Heart right ventricle (tissue), 16 donors: ENCODE results near the gene DDX1. TPM values are rescaled to one million over a fixed set of nuclear protein-coding genes. Genes with fewer than 3 reads are reported as not detected.

Experiments used
- ATAC-seq, 8 donors: fragments of 200-7000 bp; cut with Tn5 transposase; one replicate each; pipeline ENCODE4 v1.9.1; 2020; ENCODE audit warnings: mild to moderate bottlenecking in 8 of 8, moderate library complexity in 8 of 8, moderate number of reproducible peaks in 1 of 8
- DNase-seq, 2 donors: peaks; one replicate each; pipeline ENCODE4 v3.0.0-alpha.2; 2020
- H3K27ac ChIP-seq, 10 donors: fragments of 200-600 bp; sonication (generic) in 2 of 10; one replicate each; pipeline versions ENCODE4 v1.5.0 to v1.8.0; 2020 to 2022; ENCODE audit warnings: mild to moderate bottlenecking in 3 of 10
- H3K27me3 ChIP-seq, 7 donors: fragments of 200-600 bp; one replicate each; pipeline ENCODE4 v1.8.0; 2021 to 2022; ENCODE audit warnings: mild to moderate bottlenecking in 2 of 7
- H3K36me3 ChIP-seq, 9 donors: fragments of 200-600 bp; sonication (generic) in 1 of 9; one replicate each; pipeline versions ENCODE4 v1.5.0 to v1.8.0; 2020 to 2022; ENCODE audit warnings: mild to moderate bottlenecking in 2 of 9
- H3K4me1 ChIP-seq, 9 donors: fragments of 200-600 bp; sonication (generic) in 1 of 9; one replicate each; pipeline versions ENCODE4 v1.5.0 to v1.8.0; 2020 to 2022; ENCODE audit warnings: mild to moderate bottlenecking in 4 of 9
- H3K4me3 ChIP-seq, 10 donors: fragments of 200-600 bp; sonication (generic) in 2 of 10; one replicate each; pipeline versions ENCODE4 v1.5.0 to v1.8.0; 2020 to 2022; ENCODE audit warnings: mild to moderate bottlenecking in 7 of 10, moderate library complexity in 2 of 10
- H3K9me3 ChIP-seq, 11 donors: fragments of 200-600 bp in 10 of 11; sonication (generic) in 2 of 11; one replicate each; pipeline versions ENCODE4 v1.5.0 to v1.8.0; 2013 to 2022; ENCODE audit warnings: mild to moderate bottlenecking in 2 of 11, control low read depth in 1 of 11, moderate library complexity in 1 of 11
- WGBS, 2 donors: extraction: QIAGEN DNeasy Blood & Tissue Kit; methylation state at CpG; one replicate each; pipeline ENCODE4 v1.1.7; 2013; ENCODE audit warnings: inconsistent platforms in 1 of 2; 5-methylcytosine and 5-hydroxymethylcytosine counted together
- intact Hi-C, 10 donors: fragments of 100-400 bp; cut with DNase I; formaldehyde crosslinking; loops; one replicate each; pipeline versions ENCODE4 v1.11.1 to v1.14.2; 2022
- polyA plus RNA-seq, 2 donors: library from polyadenylated mRNA; stranded (reverse); fragments of 200-250 nt; gene quantifications; one replicate each; pipeline ENCODE4 v1.2.3, GENCODE V29; 2013
- total RNA-seq, 10 donors: library from RNA; stranded (reverse); fragmentation: NEBNext Ultra II Directional in 3 of 10; extraction: Animal tissue kit (Norgen Biotek cat#: 25700) in 3 of 10; gene quantifications; one replicate each; pipeline versions ENCODE4 v1.2.1 to v1.2.4, GENCODE V29; 2021 to 2023
- TF ChIP-seq, protein P1 (sequence below), 9 donors: fragments of 200-600 bp; sonication (generic) in 2 of 9; IDR thresholded peaks; one replicate each; pipeline versions ENCODE4 v1.5.0 to v1.8.0; 2021 to 2022; ENCODE audit warnings: antibody characterized with exemption in 9 of 9, mild to moderate bottlenecking in 5 of 9, moderate library complexity in 1 of 9
- donor health status: Arrhythmogenic right ventricular cardiomyopathy.
- donor health status: ischemic (EF 13 %, LVEDD 7.1; RV severe dilation, severe dysfunction).
- donor health status: healthy with polysubstance abuse.
- donor health status: DM: no; HTN: yes; CAD: no.
- donor health status: DM: no; HTN: no; CAD: no.
- donor health status: ischemic (EF 25% LVEDD 6.9; RV normal size, moderate dysfunction).
- donor health status: ischemic (EF 25% LVEDD 5.7; RV mildly dilated, moderate dysfunction).
- donor health status: healthy.
- donor health status: DM: yes; HTN: yes; CAD: no.
- donor health status: Ischemic cardiomyopathy.
- donor health status: ischemic (EF 35%, LVEDD 5.7; RV mildly dilated, moderate dysfunction).
- donor health status: nonischemic (EF 11% LVEDD 7.7; RV severe dilation, severe dysfunction).
- donor health status: DM: yes; HTN: yes; CAD: no.
- donor health status: PGD.
- donor health status: ischemic (EF 29% LVEDD 5.4; RV normal size, mild dysfunction).
- donor health status: nonischemic (EF 23%, LVEDD 6.1; RV moderate dilation, normal function).

The DDX1 gene
- total and polyA plus RNA-seq, 12 donors, result 80.1 to 183 (median 157) TPM

DNA sequence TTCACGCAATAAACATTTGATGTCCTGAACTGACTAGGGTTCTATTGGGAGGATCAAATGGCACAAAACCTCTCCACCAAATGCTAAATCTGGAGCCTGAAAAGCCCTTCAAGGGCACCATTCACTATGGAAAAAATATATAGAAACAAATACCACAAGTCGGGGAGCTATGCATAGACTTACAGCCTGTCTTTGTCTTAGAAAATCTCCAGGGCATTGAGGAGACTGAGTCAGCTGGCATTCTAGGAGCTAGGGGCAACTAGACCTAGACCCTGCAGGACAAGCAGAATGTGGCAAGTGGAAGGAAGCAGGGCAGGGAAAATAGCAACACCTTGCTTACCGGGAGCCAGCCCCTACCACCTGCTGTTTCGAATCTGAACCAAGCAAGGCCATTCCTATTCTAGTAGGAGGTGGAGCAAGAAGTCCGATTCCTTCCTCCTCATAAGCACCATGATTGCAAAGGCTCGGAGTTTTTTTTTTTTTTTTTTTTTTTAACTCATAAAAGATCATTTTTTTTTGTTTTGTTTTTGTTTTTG lies 77.8 kb downstream of the DDX1 start:
- Histone ChIP-seq H3K9me3 (no peaks in the 10 kb centered on the region), H3K27ac (no peak overlapping the region), H3K36me3 (no peaks in the 10 kb centered on the region), H3K4me1 (peaks cover 0 to 27% (median 0%) of the 10 kb centered on the region in 9 donors), H3K4me3 (no peak overlapping the region), H3K27me3 (peaks cover 0 to 6% (median 0%) of the 10 kb centered on the region in 7 donors)
- TF ChIP-seq, protein P1, sequence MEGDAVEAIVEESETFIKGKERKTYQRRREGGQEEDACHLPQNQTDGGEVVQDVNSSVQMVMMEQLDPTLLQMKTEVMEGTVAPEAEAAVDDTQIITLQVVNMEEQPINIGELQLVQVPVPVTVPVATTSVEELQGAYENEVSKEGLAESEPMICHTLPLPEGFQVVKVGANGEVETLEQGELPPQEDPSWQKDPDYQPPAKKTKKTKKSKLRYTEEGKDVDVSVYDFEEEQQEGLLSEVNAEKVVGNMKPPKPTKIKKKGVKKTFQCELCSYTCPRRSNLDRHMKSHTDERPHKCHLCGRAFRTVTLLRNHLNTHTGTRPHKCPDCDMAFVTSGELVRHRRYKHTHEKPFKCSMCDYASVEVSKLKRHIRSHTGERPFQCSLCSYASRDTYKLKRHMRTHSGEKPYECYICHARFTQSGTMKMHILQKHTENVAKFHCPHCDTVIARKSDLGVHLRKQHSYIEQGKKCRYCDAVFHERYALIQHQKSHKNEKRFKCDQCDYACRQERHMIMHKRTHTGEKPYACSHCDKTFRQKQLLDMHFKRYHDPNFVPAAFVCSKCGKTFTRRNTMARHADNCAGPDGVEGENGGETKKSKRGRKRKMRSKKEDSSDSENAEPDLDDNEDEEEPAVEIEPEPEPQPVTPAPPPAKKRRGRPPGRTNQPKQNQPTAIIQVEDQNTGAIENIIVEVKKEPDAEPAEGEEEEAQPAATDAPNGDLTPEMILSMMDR (IDR thresholded peaks at IDR 0.05), result no peak
- WGBS, 2 donors, result 94 to 95% methylated on average over 6 of the region's 6 CpGs
- no peak for ATAC-seq
- intact Hi-C loops, result no loop called here
- no peak for DNase-seq

DNA sequence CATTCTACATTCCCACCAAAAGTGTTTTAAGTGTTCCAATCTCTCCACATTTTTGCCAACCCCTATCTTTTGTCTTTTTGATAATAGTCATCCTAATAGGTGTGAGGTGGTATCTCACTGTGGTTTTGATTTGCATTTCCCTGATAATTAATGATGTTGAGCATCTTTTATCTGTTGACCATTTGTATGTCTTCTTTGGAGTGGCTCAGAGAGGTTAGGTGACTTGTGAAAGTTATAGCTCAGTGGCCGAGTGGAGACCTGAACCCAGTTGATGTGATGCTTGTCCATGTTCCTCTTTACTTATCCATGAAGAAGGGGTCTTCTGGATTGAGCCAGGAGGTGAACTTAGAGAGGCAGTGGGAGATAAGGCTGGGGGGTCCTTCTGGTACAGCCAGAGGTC lies 78.8 kb downstream of the DDX1 start:
- Histone ChIP-seq H3K9me3 (no peaks in the 10 kb centered on the region), H3K27ac (peak overlapping the region in 1 of 10 donors; percentile 21), H3K4me3 (no peak overlapping the region), H3K27me3 (peaks cover 0 to 6% (median 0%) of the 10 kb centered on the region in 7 donors), H3K36me3 (no peaks in the 10 kb centered on the region), H3K4me1 (peaks cover 0 to 27% (median 0%) of the 10 kb centered on the region in 9 donors)
- ATAC-seq, result no peak
- intact Hi-C loops, result no loop called here
- DNase-seq, result no peak
- TF ChIP-seq, protein P1 (IDR thresholded peaks at IDR 0.05), result no peak
- WGBS, 2 donors, result 83 to 91% methylated on average over 1 of the region's 1 CpG

DNA sequence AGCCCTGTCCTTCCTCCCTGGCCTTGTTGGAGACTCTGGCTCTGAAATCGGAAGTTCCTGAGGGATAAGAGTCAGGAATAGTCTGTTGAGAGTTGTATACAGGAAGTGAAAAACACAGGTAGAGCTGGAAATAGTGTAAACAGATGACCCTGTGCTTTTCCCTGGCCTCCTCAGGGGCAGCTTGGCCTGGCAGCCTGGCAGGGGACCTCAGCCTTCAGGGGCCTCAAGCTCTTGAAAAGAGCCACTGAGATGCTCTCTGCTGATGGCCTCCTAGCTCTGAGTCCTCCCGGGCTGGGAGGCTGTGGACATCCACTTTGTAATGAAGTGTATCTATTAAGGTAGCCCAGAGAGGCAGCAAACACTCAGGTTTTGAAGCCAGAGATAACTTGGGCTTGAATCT lies 79.3 kb downstream of the DDX1 start:
- Histone ChIP-seq H3K4me3 (no peak overlapping the region), H3K4me1 (peaks cover 0 to 27% (median 0%) of the 10 kb centered on the region in 9 donors), H3K9me3 (no peaks in the 10 kb centered on the region), H3K27me3 (peaks cover 0 to 6% (median 0%) of the 10 kb centered on the region in 7 donors), H3K27ac (peak overlapping the region in 2 of 10 donors; percentile 21 to 31), H3K36me3 (no peaks in the 10 kb centered on the region)
- ATAC-seq, result peak in 1 of 8 donors; percentile 49
- intact Hi-C loops, result no loop called here
- no peak for DNase-seq
- TF ChIP-seq, protein P1 (IDR thresholded peaks at IDR 0.05), result no peak
- 57 to 60% methylated on average over 2 of the region's 2 CpGs for WGBS, 2 donors

DNA sequence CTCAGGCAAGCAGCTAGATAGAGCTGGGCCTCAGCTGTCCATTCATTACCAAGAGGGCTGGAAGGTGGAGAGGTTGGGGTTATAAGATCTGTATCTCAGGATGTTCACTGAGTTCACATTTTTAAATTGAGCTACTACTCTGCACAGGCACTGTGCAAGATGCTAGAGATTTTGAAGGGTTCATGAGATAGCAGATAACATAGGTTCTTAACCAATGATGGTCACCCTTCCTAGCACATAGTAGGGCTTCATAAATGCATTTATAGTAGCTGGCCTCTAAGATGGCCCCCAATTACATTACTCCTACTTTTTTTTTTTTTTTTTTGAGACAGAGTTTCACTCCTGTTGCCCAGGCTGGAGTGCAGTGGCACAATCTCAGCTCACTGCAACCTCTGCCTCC lies 79.7 kb downstream of the DDX1 start:
- Histone ChIP-seq H3K4me1 (peaks cover 0 to 27% (median 0%) of the 10 kb centered on the region in 9 donors), H3K9me3 (no peaks in the 10 kb centered on the region), H3K27ac (peak overlapping the region in 2 of 10 donors; percentile 21 to 31), H3K27me3 (peaks cover 0 to 6% (median 0%) of the 10 kb centered on the region in 7 donors), H3K4me3 (no peak overlapping the region), H3K36me3 (no peaks in the 10 kb centered on the region)
- TF ChIP-seq, protein P1 (IDR thresholded peaks at IDR 0.05), result no peak
- intact Hi-C loops, result no loop called here
- DNase-seq, result no peak
- no peak for ATAC-seq
